Thyroid gland (tissue), 4 donors: ENCODE measurements around the gene VARS2.

Source experiments
- CTCF ChIP-seq, 6 experiments: fragments of 200-600 bp in 3 of 6; fragments of 450-650 bp in 3 of 6; sonication (generic) in 3 of 6; IDR thresholded peaks; one replicate each; pipeline ENCODE4 v1.5.1; 2016 to 2019; ENCODE audit warnings: antibody characterized with exemption in 6 of 6, mild to moderate bottlenecking in 2 of 6, inconsistent platforms in 1 of 6, moderate library complexity in 1 of 6
- POLR2A ChIP-seq, 2 donors: fragments of 450-650 bp; IDR thresholded peaks; one replicate each; pipeline ENCODE4 v1.6.1; 2017; ENCODE audit warnings: antibody characterized with exemption in 2 of 2, mild to moderate bottlenecking in 2 of 2, moderate library complexity in 1 of 2

GRCh38 chr6:30875244-30876038 lies 38.6 kb upstream of the VARS2 start:
- TF ChIP-seq CTCF (IDR thresholded peaks at IDR 0.05) (no peak), POLR2A (IDR thresholded peaks at IDR 0.05) (no peak)
